Fibroblast of lung (primary cell): ENCODE data around the gene NCKAP5. TPM values are rescaled to one million over a fixed set of nuclear protein-coding genes. Genes with fewer than 3 reads are reported as not detected.

Experiments used
- DNase-seq, 2 donors: peaks; one replicate each; pipeline versions ENCODE4 v3.0.0 to v3.0.0-alpha.2; 2010; ENCODE audit warnings: low read depth in 2 of 2
- H2AFZ ChIP-seq: 2 replicates; pipeline ENCODE4 v1.5.1; 2012; ENCODE audit warnings: low read length, control low read depth, inconsistent platforms
- H3K27ac ChIP-seq: 2 replicates; pipeline ENCODE4 v1.5.1; 2011; ENCODE audit warnings: low read length, control low read depth; ENCODE audit not compliant: insufficient read depth
- H3K27me3 ChIP-seq: 2 replicates; pipeline ENCODE4 v1.5.1; 2011; ENCODE audit warnings: mild to moderate bottlenecking, low read length; ENCODE audit not compliant: control insufficient read depth, insufficient read depth
- H3K36me3 ChIP-seq: 2 replicates; pipeline ENCODE4 v1.5.1; 2011; ENCODE audit warnings: low read length; ENCODE audit not compliant: control insufficient read depth, insufficient read depth
- H3K4me1 ChIP-seq: 2 replicates; pipeline ENCODE4 v1.5.1; 2011; ENCODE audit warnings: low read length; ENCODE audit not compliant: control insufficient read depth, insufficient read depth; ENCODE audit errors: extremely low read depth
- H3K4me2 ChIP-seq: 2 replicates; pipeline ENCODE4 v1.5.1; 2011; ENCODE audit warnings: low read length, control low read depth; ENCODE audit not compliant: insufficient read depth; ENCODE audit errors: extremely low read depth
- H3K4me3 ChIP-seq, 4 experiments: fragments of 200-600 bp in 1 of 4; sonication (generic) in 1 of 4; replicated peaks in 1 of 4; 2 replicates each; pipeline ENCODE4 v1.5.1; 2011 to 2016; ENCODE audit warnings: low read length in 4 of 4, low read depth in 3 of 4, mild to moderate bottlenecking in 3 of 4, control low read depth in 2 of 4, inconsistent platforms in 1 of 4, mixed read lengths in 1 of 4; ENCODE audit not compliant: insufficient read depth in 1 of 4; ENCODE audit errors: control extremely low read depth in 1 of 4
- H3K79me2 ChIP-seq: 2 replicates; pipeline ENCODE4 v1.5.1; 2012; ENCODE audit warnings: mild to moderate bottlenecking, low read length, inconsistent platforms; ENCODE audit not compliant: control insufficient read depth, insufficient read depth
- H3K9ac ChIP-seq: 2 replicates; pipeline ENCODE4 v1.5.1; 2011; ENCODE audit warnings: mild to moderate bottlenecking, low read length, control low read depth; ENCODE audit not compliant: insufficient read depth
- H3K9me3 ChIP-seq: 2 replicates; pipeline ENCODE4 v1.5.1; 2012; ENCODE audit warnings: low read depth, low read length; ENCODE audit not compliant: control insufficient read depth, insufficient read depth
- H4K20me1 ChIP-seq: 2 replicates; pipeline ENCODE4 v1.5.1; 2011; ENCODE audit warnings: low read length; ENCODE audit not compliant: control insufficient read depth, insufficient read depth; ENCODE audit errors: extremely low read depth
- EZH2 ChIP-seq: IDR thresholded peaks from 2 replicates; pipeline ENCODE4 v1.5.1; 2012; ENCODE audit warnings: low read length, control low read depth, mild to moderate bottlenecking; ENCODE audit errors: missing control alignments
- polyA plus RNA-seq, 2 donors: library from polyadenylated mRNA; depleted of rRNA in 1 of 2; stranded (reverse) in 1 of 2; unstranded in 1 of 2; fragments of >200 nt; gene quantifications; 2 replicates each; pipeline ENCODE4 v1.2.1, GENCODE V29; 2011 to 2012; ENCODE audit warnings: missing spikeins in 1 of 2
- total RNA-seq: library from RNA; depleted of rRNA; stranded (reverse); fragments of >200 nt; gene quantifications from 2 replicates; pipeline ENCODE4 v1.2.1, GENCODE V29; 2014
- TF ChIP-seq, protein P1 (sequence below), 2 donors: IDR thresholded peaks in 1 of 2; conservative IDR thresholded peaks in 1 of 2; 1 replicate in 1 of 2; 2 replicates in 1 of 2; pipeline ENCODE4 v1.5.1; 2011 to 2012; ENCODE audit warnings: low read length in 2 of 2, control low read depth in 1 of 2, inconsistent platforms in 1 of 2, low read depth in 1 of 2, mild to moderate bottlenecking in 1 of 2

Gene NCKAP5
- total and polyA plus RNA-seq, 2 donors (not counting 1 experiment from before 2014, with no cell fraction given) = 2.6 to 6.2 TPM

DNA sequence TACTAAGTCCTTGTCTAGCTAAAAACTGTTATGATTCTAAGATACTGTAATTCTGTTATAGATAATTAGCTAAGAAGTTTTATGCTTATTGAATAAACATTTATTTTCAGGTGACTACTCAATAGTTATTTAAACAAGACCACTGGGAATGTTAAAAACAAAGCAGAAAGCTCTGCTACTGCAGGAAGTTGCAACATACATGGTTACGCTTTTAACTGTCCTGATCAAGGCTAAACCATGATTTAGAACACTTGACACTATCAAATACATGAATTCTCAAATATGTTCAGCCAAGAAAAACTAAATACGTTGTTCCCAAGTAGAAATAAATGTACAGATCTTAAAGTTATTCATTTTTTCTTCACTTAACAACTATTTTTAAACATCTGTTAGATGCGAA, 263.9 kb downstream of the NCKAP5 start:
- Histone ChIP-seq H3K79me2 (no peaks in the 10 kb centered on the region), H2AFZ (no peak overlapping the region), H3K4me2 (no peak overlapping the region), H3K27me3 (no peaks in the 10 kb centered on the region), H3K9ac (no peak overlapping the region), H3K27ac (no peak overlapping the region), H3K4me3 (no peak overlapping the region), H3K4me1 (peaks cover 3% of the 10 kb centered on the region), H3K36me3 (no peaks in the 10 kb centered on the region), H3K9me3 (no peaks in the 10 kb centered on the region), H4K20me1 (no peaks in the 10 kb centered on the region)
- TF ChIP-seq, protein P1, sequence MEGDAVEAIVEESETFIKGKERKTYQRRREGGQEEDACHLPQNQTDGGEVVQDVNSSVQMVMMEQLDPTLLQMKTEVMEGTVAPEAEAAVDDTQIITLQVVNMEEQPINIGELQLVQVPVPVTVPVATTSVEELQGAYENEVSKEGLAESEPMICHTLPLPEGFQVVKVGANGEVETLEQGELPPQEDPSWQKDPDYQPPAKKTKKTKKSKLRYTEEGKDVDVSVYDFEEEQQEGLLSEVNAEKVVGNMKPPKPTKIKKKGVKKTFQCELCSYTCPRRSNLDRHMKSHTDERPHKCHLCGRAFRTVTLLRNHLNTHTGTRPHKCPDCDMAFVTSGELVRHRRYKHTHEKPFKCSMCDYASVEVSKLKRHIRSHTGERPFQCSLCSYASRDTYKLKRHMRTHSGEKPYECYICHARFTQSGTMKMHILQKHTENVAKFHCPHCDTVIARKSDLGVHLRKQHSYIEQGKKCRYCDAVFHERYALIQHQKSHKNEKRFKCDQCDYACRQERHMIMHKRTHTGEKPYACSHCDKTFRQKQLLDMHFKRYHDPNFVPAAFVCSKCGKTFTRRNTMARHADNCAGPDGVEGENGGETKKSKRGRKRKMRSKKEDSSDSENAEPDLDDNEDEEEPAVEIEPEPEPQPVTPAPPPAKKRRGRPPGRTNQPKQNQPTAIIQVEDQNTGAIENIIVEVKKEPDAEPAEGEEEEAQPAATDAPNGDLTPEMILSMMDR (conservative IDR thresholded peaks at IDR 0.05 in 1 of 2, IDR thresholded peaks at IDR 0.05 in 1 of 2; ENCODE audit: low read depth in 1 of 2, low read length in 2 of 2) = no peak
- TF ChIP-seq EZH2 = no peak
- no peak for DNase-seq

DNA sequence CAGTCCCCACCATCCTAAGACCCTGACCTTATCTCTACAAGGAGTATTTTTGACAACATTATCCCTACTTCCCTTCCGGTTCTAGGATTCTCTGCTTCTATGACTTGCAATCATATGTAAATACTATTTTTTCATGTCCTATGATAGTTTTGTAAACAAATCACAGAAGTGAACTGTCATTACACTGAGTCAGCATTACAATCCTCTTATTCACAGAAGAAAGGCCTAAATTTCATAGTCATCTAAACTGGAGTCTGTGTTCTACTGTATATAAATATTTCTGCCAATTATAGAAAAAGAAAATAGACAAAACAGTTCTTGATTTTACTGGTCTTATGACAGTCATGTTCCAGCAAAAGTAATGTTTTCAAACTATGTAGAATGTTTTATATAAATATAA, 265.1 kb downstream of the NCKAP5 start:
- Histone ChIP-seq H3K79me2 (no peaks in the 10 kb centered on the region), H3K4me2 (peak overlapping the region; percentile 8), H3K9me3 (no peaks in the 10 kb centered on the region), H3K36me3 (no peaks in the 10 kb centered on the region), H3K9ac (no peak overlapping the region), H3K4me1 (peaks cover 3% of the 10 kb centered on the region), H2AFZ (no peak overlapping the region), H4K20me1 (no peaks in the 10 kb centered on the region), H3K4me3 (no peak overlapping the region), H3K27ac (no peak overlapping the region), H3K27me3 (no peaks in the 10 kb centered on the region)
- no peak for TF ChIP-seq EZH2
- TF ChIP-seq, protein P1 (conservative IDR thresholded peaks at IDR 0.05 in 1 of 2, IDR thresholded peaks at IDR 0.05 in 1 of 2; ENCODE audit: low read depth in 1 of 2, low read length in 2 of 2) = no peak
- peak; percentile 47 to 68 for DNase-seq

DNA sequence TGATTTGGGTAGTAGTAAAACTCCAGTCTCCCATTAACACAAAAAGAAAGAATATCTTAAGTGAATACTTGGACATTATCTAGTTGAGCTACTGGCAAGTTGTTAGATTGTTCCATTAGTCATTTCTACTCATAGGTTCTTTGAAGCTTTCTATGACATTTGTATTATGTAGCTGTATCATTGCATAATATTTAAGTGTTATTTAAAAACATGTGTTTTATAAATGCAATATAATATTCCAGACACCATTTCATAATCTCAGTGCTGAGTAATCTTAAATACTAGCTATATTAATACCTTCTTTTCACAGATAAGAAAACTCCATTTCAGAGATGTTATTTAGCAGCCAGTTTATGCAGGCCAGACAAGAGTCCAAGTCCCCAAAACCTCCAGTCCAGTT, 271.9 kb downstream of the NCKAP5 start:
- DNase-seq = peak in 1 of 2 donors; percentile 34
- H3K4me1 ChIP-seq = peaks cover 5% of the 10 kb centered on the region
- no peaks in the 10 kb centered on the region for H3K9me3 ChIP-seq
- H3K79me2 ChIP-seq = no peaks in the 10 kb centered on the region
- no peak overlapping the region for H3K9ac ChIP-seq
- H3K4me3 ChIP-seq = no peak overlapping the region
- H2AFZ ChIP-seq = no peak overlapping the region
- H3K36me3 ChIP-seq = no peaks in the 10 kb centered on the region
- no peak for TF ChIP-seq EZH2
- TF ChIP-seq, protein P1 (conservative IDR thresholded peaks at IDR 0.05 in 1 of 2, IDR thresholded peaks at IDR 0.05 in 1 of 2; ENCODE audit: low read depth in 1 of 2, low read length in 2 of 2) = no peak
- no peaks in the 10 kb centered on the region for H3K27me3 ChIP-seq
- no peak overlapping the region for H3K27ac ChIP-seq
- H4K20me1 ChIP-seq = no peaks in the 10 kb centered on the region
- H3K4me2 ChIP-seq = no peak overlapping the region
